A673 (cell line): Measurements from ENCODE around the gene THYN1. TPM values are rescaled to one million over a fixed set of nuclear protein-coding genes. Genes with fewer than 3 reads are reported as not detected.
A peak's percentile ranks its signal among the peaks of the same experiment; 100 is the strongest.

Experiments
- BruUV-seq: library from RNA; stranded (reverse); fragments of 400-500 nt; replicated peaks from 2 replicates; lab custom pipeline; 2021; lab: Mats Ljungman, UMichigan
- CTCF ChIA-PET: fragments of 300-600 bp; sonication (Branson Sonifier 250); formaldehyde crosslinking; loops from one replicate; lab custom pipeline; 2022; ENCODE audit warnings: antibody characterized with exemption; lab: Charles Lee
- POLR2A ChIA-PET: fragments of 300-600 bp; sonication (Branson Sonifier 250); formaldehyde crosslinking; loops from one replicate; lab custom pipeline; 2022; ENCODE audit warnings: antibody characterized with exemption; ENCODE audit not compliant: low non-redundant PET; lab: Charles Lee
- DNase-seq: peaks from one replicate; pipeline ENCODE4 v3.0.0-alpha.2; 2015; ENCODE audit warnings: low spot score
- H3K27ac ChIP-seq: fragments of 200-600 bp; sonication (generic); 2 replicates; pipeline ENCODE4 v1.5.1; 2016; ENCODE audit warnings: mixed run types, low read depth, mild to moderate bottlenecking, mixed read lengths, antibody characterized with exemption, low read length; ENCODE audit not compliant: poor library complexity, severe bottlenecking
- H3K27me3 ChIP-seq: fragments of 200-600 bp; sonication (generic); replicated peaks from 2 replicates; pipeline ENCODE4 v1.6.1; 2017; ENCODE audit warnings: mixed run types, low read depth, mild to moderate bottlenecking, mixed read lengths, antibody characterized with exemption, low read length; ENCODE audit not compliant: insufficient read depth, poor library complexity
- H3K36me3 ChIP-seq: fragments of 200-600 bp; sonication (generic); 2 replicates; pipeline ENCODE4 v1.6.1; 2016; ENCODE audit warnings: mixed run types, mild to moderate bottlenecking, mixed read lengths, antibody characterized with exemption, low read length; ENCODE audit not compliant: insufficient read depth, poor library complexity, severe bottlenecking
- H3K4me1 ChIP-seq: fragments of 200-600 bp; sonication (generic); 2 replicates; pipeline ENCODE4 v1.6.1; 2017; ENCODE audit warnings: mixed run types, mild to moderate bottlenecking, mixed read lengths, antibody characterized with exemption, low read length; ENCODE audit not compliant: insufficient read depth, poor library complexity, severe bottlenecking
- H3K4me3 ChIP-seq: fragments of 200-600 bp; sonication (generic); 2 replicates; pipeline ENCODE4 v1.5.1; 2016; ENCODE audit warnings: low read depth, mixed run types, mild to moderate bottlenecking, mixed read lengths, low read length; ENCODE audit not compliant: poor library complexity, severe bottlenecking
- H3K9me3 ChIP-seq: fragments of 200-600 bp; sonication (generic); 2 replicates; pipeline ENCODE4 v1.6.1; 2016; ENCODE audit warnings: mixed run types, low read depth, mild to moderate bottlenecking, mixed read lengths, antibody characterized with exemption, low read length; ENCODE audit not compliant: poor library complexity, severe bottlenecking
- EZH2 ChIP-seq: fragments of 200-600 bp; sonication (generic); IDR thresholded peaks from 2 replicates; pipeline ENCODE4 v1.6.1; 2017; ENCODE audit warnings: borderline replicate concordance, low read depth, mild to moderate bottlenecking, mixed read lengths, antibody characterized with exemption, low read length; ENCODE audit not compliant: poor library complexity, severe bottlenecking
- intact Hi-C: fragments of 100-400 bp; cut with micrococcal nuclease; formaldehyde crosslinking; loops from one replicate; pipeline ENCODE4 v1.10.0; 2022; ENCODE audit not compliant: unreplicated experiment
- total RNA-seq: library from RNA; stranded (reverse); gene quantifications from 2 replicates; pipeline ENCODE4 v1.2.3, GENCODE V29; 2021
- TF ChIP-seq, protein P1 (sequence below): fragments of 300-800, 200-600 bp; sonication (generic); conservative IDR thresholded peaks from 2 replicates; pipeline ENCODE4 v1.5.1; 2017; ENCODE audit warnings: low read depth, mild to moderate bottlenecking, antibody characterized with exemption, low read length, moderate library complexity, mixed read lengths

THYN1 gene
- total RNA-seq, 1 experiment from 2014 or later, result 57.2 TPM

DNA sequence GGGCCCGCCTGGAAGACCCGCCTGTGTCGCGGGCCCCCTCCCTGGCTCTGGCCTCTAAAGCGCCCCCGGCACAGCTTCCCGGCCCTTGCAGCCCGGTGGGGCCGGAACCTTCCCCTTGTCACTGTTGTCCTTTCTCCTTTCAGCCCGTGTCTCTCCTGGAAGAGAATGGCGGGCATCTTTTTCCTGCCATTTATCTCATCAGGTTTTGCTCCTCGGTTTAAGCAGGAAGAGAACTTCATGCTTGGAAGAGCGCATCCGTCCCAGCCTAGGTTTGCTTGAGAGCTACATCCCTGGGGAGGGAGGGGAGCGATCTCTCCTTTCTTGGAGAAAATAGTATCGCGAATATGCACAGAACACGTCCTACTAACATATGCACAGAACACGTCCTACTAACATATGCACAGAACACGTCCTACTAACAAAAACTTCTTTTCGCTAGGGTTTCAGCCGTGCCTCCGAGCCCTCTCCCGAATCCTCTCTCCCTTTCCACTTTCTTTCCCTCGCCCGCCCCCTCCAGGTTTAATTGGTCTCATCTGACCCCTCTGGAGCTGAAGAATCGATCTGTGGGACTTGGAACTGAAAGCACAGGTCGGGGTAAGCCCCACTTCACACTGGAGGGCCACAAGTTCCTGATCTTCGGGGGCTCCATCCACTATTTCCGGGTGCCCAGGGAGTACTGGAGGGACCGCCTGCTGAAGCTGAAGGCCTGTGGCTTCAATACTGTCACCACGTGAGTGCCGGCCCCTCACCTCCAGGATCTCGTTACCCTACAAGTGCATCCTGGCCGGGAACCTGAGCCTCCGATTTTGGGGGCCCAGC is 24.2 kb upstream of the THYN1 start:
- intact Hi-C loops, result no loop called here
- ChIA-PET CTCF (no interaction called here), POLR2A (no interaction called here)
- DNase-seq, result no peak
- Histone ChIP-seq H3K27me3 (peaks cover 88% of the 10 kb centered on the region), H3K27ac (no peak overlapping the region), H3K9me3 (no peaks in the 10 kb centered on the region), H3K4me3 (no peak overlapping the region), H3K36me3 (no peaks in the 10 kb centered on the region), H3K4me1 (no peaks in the 10 kb centered on the region)
- TF ChIP-seq, protein P1, sequence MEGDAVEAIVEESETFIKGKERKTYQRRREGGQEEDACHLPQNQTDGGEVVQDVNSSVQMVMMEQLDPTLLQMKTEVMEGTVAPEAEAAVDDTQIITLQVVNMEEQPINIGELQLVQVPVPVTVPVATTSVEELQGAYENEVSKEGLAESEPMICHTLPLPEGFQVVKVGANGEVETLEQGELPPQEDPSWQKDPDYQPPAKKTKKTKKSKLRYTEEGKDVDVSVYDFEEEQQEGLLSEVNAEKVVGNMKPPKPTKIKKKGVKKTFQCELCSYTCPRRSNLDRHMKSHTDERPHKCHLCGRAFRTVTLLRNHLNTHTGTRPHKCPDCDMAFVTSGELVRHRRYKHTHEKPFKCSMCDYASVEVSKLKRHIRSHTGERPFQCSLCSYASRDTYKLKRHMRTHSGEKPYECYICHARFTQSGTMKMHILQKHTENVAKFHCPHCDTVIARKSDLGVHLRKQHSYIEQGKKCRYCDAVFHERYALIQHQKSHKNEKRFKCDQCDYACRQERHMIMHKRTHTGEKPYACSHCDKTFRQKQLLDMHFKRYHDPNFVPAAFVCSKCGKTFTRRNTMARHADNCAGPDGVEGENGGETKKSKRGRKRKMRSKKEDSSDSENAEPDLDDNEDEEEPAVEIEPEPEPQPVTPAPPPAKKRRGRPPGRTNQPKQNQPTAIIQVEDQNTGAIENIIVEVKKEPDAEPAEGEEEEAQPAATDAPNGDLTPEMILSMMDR, result no peak
- no peak for TF ChIP-seq EZH2
- no TSS peak for BruUV-seq

DNA sequence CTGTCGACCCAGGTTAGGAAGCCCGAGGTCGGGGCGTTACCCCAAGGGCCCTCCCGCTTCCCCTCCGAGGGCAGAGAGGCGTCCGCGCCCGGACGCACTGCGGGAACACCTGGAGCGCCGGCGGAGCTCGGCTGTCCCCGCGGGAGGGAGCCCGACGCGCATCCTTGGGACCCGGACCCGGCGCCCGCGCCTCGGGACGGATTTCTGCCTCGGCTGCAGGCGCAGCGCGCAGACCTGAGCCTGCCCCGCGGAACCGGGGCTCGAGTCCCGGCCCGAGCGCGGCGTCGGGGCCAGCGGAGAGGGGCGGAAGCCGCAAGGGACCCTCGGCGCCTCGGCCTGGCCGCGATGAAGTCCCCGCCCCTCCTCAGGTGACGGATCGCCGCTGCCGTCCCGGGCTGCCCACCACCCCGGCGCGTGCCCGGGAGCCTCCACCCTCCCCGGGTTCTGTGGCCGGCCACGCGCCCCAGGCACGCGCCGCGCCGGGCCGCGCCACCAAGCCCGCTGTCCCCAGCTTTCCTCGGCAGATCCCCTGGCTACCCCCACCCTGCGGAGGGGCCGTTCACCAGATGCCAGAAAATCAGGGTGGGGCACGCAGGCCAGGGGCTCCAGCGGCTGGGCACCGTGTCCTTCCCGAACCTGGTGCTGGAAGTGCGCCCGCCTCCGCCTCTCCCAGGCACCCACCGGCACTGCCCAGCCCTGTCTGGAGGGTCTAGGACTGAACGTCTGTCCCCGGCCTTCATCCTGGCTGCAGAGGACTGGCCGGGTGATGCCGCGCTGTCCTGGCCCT is 23.4 kb upstream of the THYN1 start:
- DNase-seq, result no peak
- H3K27me3 ChIP-seq, result peaks cover 94% of the 10 kb centered on the region

More for the DNA sequence above, 23.4 kb upstream of the THYN1 start:
- Histone ChIP-seq H3K4me3 (peak overlapping the region; percentile 41), H3K27ac (no peak overlapping the region), H3K4me1 (no peaks in the 10 kb centered on the region), H3K9me3 (no peaks in the 10 kb centered on the region), H3K36me3 (no peaks in the 10 kb centered on the region)
- POLR2A ChIA-PET, result no interaction called here
- TF ChIP-seq, protein P1, result no peak
- TF ChIP-seq EZH2, result peak; percentile 88
- no TSS peak for BruUV-seq
- intact Hi-C loops, result no loop called here
- CTCF ChIA-PET, result interaction anchor here (1.3 kb wide), 1 partner anchor 9 kb away, joined by 3 read pairs; no protein-coding TSS in a partner anchor
